Measurements from ENCODE around the gene ZNF275. TPM values are rescaled to one million over a fixed set of nuclear protein-coding genes. Genes with fewer than 3 reads are reported as not detected.

ZNF275 gene
- total RNA-seq, 4 donors from 2014 or later = 4.6 to 7.6 (median 5.0) TPM

DNA sequence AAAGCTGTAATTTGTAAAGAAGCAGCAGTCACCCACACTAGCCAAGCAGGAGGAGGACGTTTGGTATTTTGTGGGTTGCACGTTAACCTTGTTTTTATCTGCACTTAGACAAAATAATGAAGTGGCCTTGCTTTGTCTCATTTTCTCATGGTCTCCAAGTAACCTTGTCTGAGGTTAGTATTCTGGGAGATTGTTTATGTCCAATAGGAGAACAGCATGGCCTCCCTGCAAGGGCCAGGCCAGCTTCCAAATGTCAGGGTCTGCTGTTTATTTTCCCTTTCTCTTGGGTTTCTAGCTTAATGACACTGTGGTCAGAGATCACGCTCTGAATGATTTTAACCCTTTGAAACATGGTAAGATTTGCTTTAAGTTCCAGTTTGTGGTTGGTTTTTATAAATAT lies 37.3 kb downstream of the ZNF275 start:
- no peaks in the 10 kb centered on the region for H3K4me1 ChIP-seq
- no peak overlapping the region for H3K4me3 ChIP-seq
- DNase-seq (no peak), ATAC-seq (no peak)
- TF ChIP-seq, protein P1, sequence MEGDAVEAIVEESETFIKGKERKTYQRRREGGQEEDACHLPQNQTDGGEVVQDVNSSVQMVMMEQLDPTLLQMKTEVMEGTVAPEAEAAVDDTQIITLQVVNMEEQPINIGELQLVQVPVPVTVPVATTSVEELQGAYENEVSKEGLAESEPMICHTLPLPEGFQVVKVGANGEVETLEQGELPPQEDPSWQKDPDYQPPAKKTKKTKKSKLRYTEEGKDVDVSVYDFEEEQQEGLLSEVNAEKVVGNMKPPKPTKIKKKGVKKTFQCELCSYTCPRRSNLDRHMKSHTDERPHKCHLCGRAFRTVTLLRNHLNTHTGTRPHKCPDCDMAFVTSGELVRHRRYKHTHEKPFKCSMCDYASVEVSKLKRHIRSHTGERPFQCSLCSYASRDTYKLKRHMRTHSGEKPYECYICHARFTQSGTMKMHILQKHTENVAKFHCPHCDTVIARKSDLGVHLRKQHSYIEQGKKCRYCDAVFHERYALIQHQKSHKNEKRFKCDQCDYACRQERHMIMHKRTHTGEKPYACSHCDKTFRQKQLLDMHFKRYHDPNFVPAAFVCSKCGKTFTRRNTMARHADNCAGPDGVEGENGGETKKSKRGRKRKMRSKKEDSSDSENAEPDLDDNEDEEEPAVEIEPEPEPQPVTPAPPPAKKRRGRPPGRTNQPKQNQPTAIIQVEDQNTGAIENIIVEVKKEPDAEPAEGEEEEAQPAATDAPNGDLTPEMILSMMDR (IDR thresholded peaks at IDR 0.05 in 4 of 5, conservative IDR thresholded peaks at IDR 0.05 in 1 of 5) = no peak
- TF ChIP-seq POLR2A (IDR thresholded peaks at IDR 0.05) = no peak
- peaks cover 0 to 2% (median 0%) of the 10 kb centered on the region in 3 donors for H3K27me3 ChIP-seq
- intact Hi-C loops (cut with DNase I; ENCODE audit: low total_unique reads) = no loop called here
- H3K36me3 ChIP-seq = no peaks in the 10 kb centered on the region
- in situ Hi-C loops (cut with MboI; ENCODE audit: low sequenced_read_pairs in 4 of 4) = loop anchor here in 1 of 4 donors (25.0 kb wide), 1 partner anchor 209 kb away; no protein-coding TSS in a partner anchor
- H3K9me3 ChIP-seq = no peaks in the 10 kb centered on the region
- H3K27ac ChIP-seq = no peak overlapping the region

DNA sequence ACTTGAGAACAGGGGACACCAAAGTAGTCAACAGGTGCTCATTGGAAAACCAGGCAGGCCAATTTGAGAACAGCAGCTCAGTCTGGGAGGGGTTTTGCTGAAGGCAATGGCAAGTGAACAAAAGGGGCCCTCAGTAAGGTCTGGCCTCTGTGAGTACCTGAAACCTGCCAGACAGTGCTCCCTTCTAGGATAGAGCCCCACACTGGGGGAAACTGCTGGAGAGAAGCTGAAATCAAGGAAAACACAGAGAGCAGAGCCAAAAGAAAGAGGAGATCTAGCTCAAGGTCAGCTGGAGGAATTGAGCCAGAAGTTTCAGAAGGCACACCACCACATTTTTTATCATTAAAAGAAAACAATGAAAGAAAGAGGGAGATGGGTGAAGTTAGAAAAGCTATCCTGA lies 39.0 kb downstream of the ZNF275 start:
- Histone ChIP-seq H3K4me3 (no peak overlapping the region), H3K36me3 (no peaks in the 10 kb centered on the region), H3K27me3 (no peaks in the 10 kb centered on the region), H3K27ac (no peak overlapping the region), H3K4me1 (no peaks in the 10 kb centered on the region), H3K9me3 (no peaks in the 10 kb centered on the region)
- no peak for ATAC-seq
- no peak for TF ChIP-seq POLR2A (IDR thresholded peaks at IDR 0.05)
- TF ChIP-seq, protein P1 (IDR thresholded peaks at IDR 0.05 in 4 of 5, conservative IDR thresholded peaks at IDR 0.05 in 1 of 5) = no peak
- DNase-seq = no peak
- in situ Hi-C loops (cut with MboI; ENCODE audit: low sequenced_read_pairs in 4 of 4) = loop anchor here in 1 of 4 donors (25.0 kb wide), 1 partner anchor 211 kb away; no protein-coding TSS in a partner anchor
- intact Hi-C loops (cut with DNase I; ENCODE audit: low total_unique reads) = no loop called here

DNA sequence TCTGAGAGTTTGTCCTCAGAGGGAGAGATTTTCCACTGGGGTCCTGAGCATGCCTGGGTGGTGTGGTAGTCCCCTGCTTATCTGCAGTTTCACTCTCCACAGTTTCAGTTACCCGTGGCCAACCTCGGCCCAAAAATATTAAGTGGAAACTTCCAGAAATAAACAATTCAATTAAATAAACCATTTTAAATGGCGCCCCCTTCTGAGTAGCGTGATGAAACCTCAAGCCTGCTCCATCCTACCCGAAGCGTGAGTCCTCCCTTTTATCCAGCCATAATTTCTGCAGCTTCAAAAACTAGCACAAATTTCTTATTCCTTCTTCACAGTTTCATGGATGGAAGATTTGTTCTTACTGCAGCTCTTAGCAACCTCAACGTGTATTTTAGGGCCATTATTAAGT lies 40.5 kb downstream of the ZNF275 start:
- intact Hi-C loops (cut with DNase I; ENCODE audit: low total_unique reads) (no loop called here), in situ Hi-C loops (cut with MboI; ENCODE audit: low sequenced_read_pairs in 4 of 4) (loop anchor here in 1 of 4 donors (25.0 kb wide), 1 partner anchor 212 kb away; no protein-coding TSS in a partner anchor)
- DNase-seq (no peak), ATAC-seq (no peak)
- no peak overlapping the region for H3K27ac ChIP-seq
- H3K9me3 ChIP-seq = no peaks in the 10 kb centered on the region
- H3K4me1 ChIP-seq = no peaks in the 10 kb centered on the region
- H3K4me3 ChIP-seq = no peak overlapping the region
- TF ChIP-seq, protein P1 (IDR thresholded peaks at IDR 0.05 in 4 of 5, conservative IDR thresholded peaks at IDR 0.05 in 1 of 5) = no peak
- no peak for TF ChIP-seq POLR2A (IDR thresholded peaks at IDR 0.05)
- no peaks in the 10 kb centered on the region for H3K36me3 ChIP-seq
- H3K27me3 ChIP-seq = no peaks in the 10 kb centered on the region

DNA sequence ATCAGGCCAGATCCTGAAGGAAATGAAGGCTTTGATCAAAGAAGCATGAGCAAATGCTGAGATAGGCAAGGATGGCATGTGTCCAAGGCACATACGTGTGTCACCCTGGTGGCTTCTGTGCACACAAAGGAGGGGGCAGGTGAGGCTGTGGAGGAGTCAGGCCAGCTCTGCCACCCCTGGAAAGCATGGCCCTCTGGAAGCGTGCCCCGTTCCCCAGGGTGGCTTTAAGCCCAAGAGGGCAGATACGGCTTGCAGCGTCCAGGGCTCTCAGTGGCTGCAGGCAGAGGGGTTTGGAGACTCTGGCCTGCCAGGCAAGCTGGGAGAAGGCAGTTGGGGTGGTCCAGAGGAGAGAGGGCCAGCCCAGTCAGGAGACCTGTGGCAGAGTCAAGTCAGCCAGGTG lies 41.6 kb downstream of the ZNF275 start:
- no peak for TF ChIP-seq POLR2A (IDR thresholded peaks at IDR 0.05)
- H3K27me3 ChIP-seq = no peaks in the 10 kb centered on the region
- ATAC-seq (no peak), DNase-seq (no peak)
- H3K4me3 ChIP-seq = no peak overlapping the region
- H3K9me3 ChIP-seq = no peaks in the 10 kb centered on the region
- H3K4me1 ChIP-seq = no peaks in the 10 kb centered on the region
- intact Hi-C loops (cut with DNase I; ENCODE audit: low total_unique reads) = no loop called here
- in situ Hi-C loops (cut with MboI; ENCODE audit: low sequenced_read_pairs in 4 of 4) = no loop called here
- no peak overlapping the region for H3K27ac ChIP-seq
- no peaks in the 10 kb centered on the region for H3K36me3 ChIP-seq

DNA sequence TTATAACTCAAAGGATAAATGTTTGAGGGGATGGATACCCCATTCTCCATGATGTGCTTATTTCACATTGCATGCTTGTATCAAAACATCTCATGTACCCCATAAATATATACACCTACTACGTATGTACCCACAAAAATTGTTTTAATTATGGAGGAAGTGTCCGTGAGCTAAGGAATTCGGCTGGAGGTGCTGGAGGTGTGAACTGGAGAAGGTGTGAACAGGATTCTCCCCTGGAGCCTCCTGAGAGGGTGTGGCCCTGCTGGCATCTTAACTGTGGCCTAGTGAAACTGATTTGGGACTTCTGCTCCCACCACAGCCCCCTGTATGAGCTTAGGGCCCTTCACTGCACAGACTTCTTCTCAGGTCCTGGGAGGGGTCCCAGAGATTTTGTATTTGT lies 43.8 kb downstream of the ZNF275 start:
- Histone ChIP-seq H3K27ac (no peak overlapping the region), H3K4me3 (no peak overlapping the region), H3K9me3 (no peaks in the 10 kb centered on the region), H3K27me3 (no peaks in the 10 kb centered on the region), H3K4me1 (no peaks in the 10 kb centered on the region), H3K36me3 (no peaks in the 10 kb centered on the region)
- DNase-seq (no peak), ATAC-seq (no peak)
- intact Hi-C loops (cut with DNase I; ENCODE audit: low total_unique reads) = no loop called here
- TF ChIP-seq POLR2A (IDR thresholded peaks at IDR 0.05) = no peak
- TF ChIP-seq, protein P1 (IDR thresholded peaks at IDR 0.05 in 4 of 5, conservative IDR thresholded peaks at IDR 0.05 in 1 of 5) = no peak
- in situ Hi-C loops (cut with MboI; ENCODE audit: low sequenced_read_pairs in 4 of 4) = no loop called here
